Measurements from ENCODE around the gene RPS17.
"Not testable (repeated sequence)": the region's sequence is repeated elsewhere in the genome, so short reads cannot be mapped to it uniquely, and the experiment has no call there.

The RPS17 gene

GRCh38 chr15:82531496-82532382, 8.5 kb downstream of the RPS17 start:
- TF ChIP-seq CTCF (IDR thresholded peaks at IDR 0.05; ENCODE audit: low read depth, low read length) = no peak
- no peak overlapping the region for H3K4me3 ChIP-seq (ENCODE audit: low read depth, low read length)
- in situ Hi-C loops (cut with HindIII; ENCODE audit: low sequenced_read_pairs) = loop anchor here (25.0 kb wide), 1 partner anchor 481 kb away; the partner anchor contains the start of gene C15orf40
- DNase-seq (ENCODE audit: low read depth, low spot score) = no peak

- in situ Hi-C loops (cut with HindIII; ENCODE audit: low sequenced_read_pairs) = loop anchor here (25.0 kb wide), 1 partner anchor 482 kb away; the partner anchor contains the start of gene C15orf40
- peak; percentile 76 for TF ChIP-seq CTCF (IDR thresholded peaks at IDR 0.05; ENCODE audit: low read depth, low read length)
- peak; percentile 62 for DNase-seq (ENCODE audit: low read depth, low spot score)
- H3K4me3 ChIP-seq (ENCODE audit: low read depth, low read length) = no peak overlapping the region
These were observed 9.5 kb downstream of the RPS17 start for GRCh38 chr15:82530606-82531379.

GRCh38 chr15:82530006-82530405, 10.3 kb downstream of the RPS17 start:
- in situ Hi-C loops (cut with HindIII; ENCODE audit: low sequenced_read_pairs) = loop anchor here (25.0 kb wide), 1 partner anchor 482 kb away; the partner anchor contains the start of gene C15orf40
- no peak for DNase-seq (ENCODE audit: low read depth, low spot score)
- TF ChIP-seq CTCF (IDR thresholded peaks at IDR 0.05; ENCODE audit: low read depth, low read length) = no peak
- no peak overlapping the region for H3K4me3 ChIP-seq (ENCODE audit: low read depth, low read length)

- H3K4me3 ChIP-seq (ENCODE audit: low read depth, low read length); in situ Hi-C loops (cut with HindIII; ENCODE audit: low sequenced_read_pairs); DNase-seq (ENCODE audit: low read depth, low spot score): not testable (repeated sequence)
These were observed 26.7 kb downstream of the RPS17 start for GRCh38 chr15:82513587-82513986.

- in situ Hi-C loops (cut with HindIII; ENCODE audit: low sequenced_read_pairs); H3K4me3 ChIP-seq (ENCODE audit: low read depth, low read length); DNase-seq (ENCODE audit: low read depth, low spot score): not testable (repeated sequence)
These were observed 32.6 kb downstream of the RPS17 start for GRCh38 chr15:82507693-82508092.

- DNase-seq (ENCODE audit: low read depth, low spot score); in situ Hi-C loops (cut with HindIII; ENCODE audit: low sequenced_read_pairs); H3K4me3 ChIP-seq (ENCODE audit: low read depth, low read length): not testable (repeated sequence)
These were observed 33.2 kb downstream of the RPS17 start for GRCh38 chr15:82507087-82507486.

GRCh38 chr15:82505842-82506241, 34.4 kb downstream of the RPS17 start:
- in situ Hi-C loops (cut with HindIII; ENCODE audit: low sequenced_read_pairs); H3K4me3 ChIP-seq (ENCODE audit: low read depth, low read length): not testable (repeated sequence)

GRCh38 chr15:82504074-82504473, 36.2 kb downstream of the RPS17 start:
- H3K4me3 ChIP-seq (ENCODE audit: low read depth, low read length); DNase-seq (ENCODE audit: low read depth, low spot score); in situ Hi-C loops (cut with HindIII; ENCODE audit: low sequenced_read_pairs): not testable (repeated sequence)

More at GRCh38 chr15:82505842-82506241, 34.4 kb downstream of the RPS17 start:
- DNase-seq (ENCODE audit: low read depth, low spot score) = not testable (repeated sequence)
